AG09309 (cell line): ENCODE measurements around the gene MIF4GD.

Experiments
- DNase-seq: peaks from one replicate; pipeline ENCODE4 v3.0.0-alpha.2; 2010; ENCODE audit warnings: low read depth
- H3K4me3 ChIP-seq: 2 replicates; pipeline ENCODE4 v1.5.1; 2011; ENCODE audit warnings: mild to moderate bottlenecking, low read depth, low read length, moderate library complexity; ENCODE audit not compliant: control insufficient read depth
- CTCF ChIP-seq: IDR thresholded peaks from 2 replicates; pipeline ENCODE4 v1.5.1; 2011; ENCODE audit warnings: mild to moderate bottlenecking, low read depth, low read length, inconsistent platforms; ENCODE audit not compliant: insufficient read depth, control insufficient read depth; ENCODE audit errors: missing control alignments

The MIF4GD gene

GRCh38 chr17:75270966-75271232 lies at the start of gene MIF4GD:
MIF4GD (minus strand) TSS chr17:75271231; CDS start chr17:75270195, 1,036 bp downstream.
- no peak for TF ChIP-seq CTCF
- H3K4me3 ChIP-seq: peak within 1 kb of the TSS; percentile 89
- DNase-seq: no peak

GRCh38 chr17:75319904-75320691 lies 49.1 kb upstream of the MIF4GD start:
- no peak overlapping the region for H3K4me3 ChIP-seq
- no peak for TF ChIP-seq CTCF
- peak; percentile 31 for DNase-seq

GRCh38 chr17:75318615-75319222 lies 47.7 kb upstream of the MIF4GD start:
- DNase-seq: no peak
- TF ChIP-seq CTCF: no peak
- H3K4me3 ChIP-seq: no peak overlapping the region

- TF ChIP-seq CTCF: no peak
- DNase-seq: no peak
- H3K4me3 ChIP-seq: no peak overlapping the region
Measured at GRCh38 chr17:75318211-75318610, 47.2 kb upstream of the MIF4GD start.

- no peak for TF ChIP-seq CTCF
- no peak overlapping the region for H3K4me3 ChIP-seq
- no peak for DNase-seq
Measured at GRCh38 chr17:75317671-75318070, 46.6 kb upstream of the MIF4GD start.

- no peak for DNase-seq
- H3K4me3 ChIP-seq: no peak overlapping the region
Measured at GRCh38 chr17:75316253-75316652, 45.2 kb upstream of the MIF4GD start.

More at GRCh38 chr17:75316253-75316652, 45.2 kb upstream of the MIF4GD start:
- TF ChIP-seq CTCF: no peak
